C4-2B (cell line): ENCODE results near the gene SWSAP1.
"Not testable (repeated sequence)": the region's sequence is repeated elsewhere in the genome, so short reads cannot be mapped to it uniquely, and the experiment has no call there.

Experiments
- H3K27ac ChIP-seq: fragments of 450-650 bp; 2 replicates; pipeline ENCODE4 v1.5.1; 2017
- ZFX ChIP-seq: fragments of 450-650 bp; IDR thresholded peaks from 2 replicates; pipeline ENCODE4 v1.6.1; 2017
- TF ChIP-seq, protein P1 (sequence below): fragments of 450-650 bp; conservative IDR thresholded peaks from 2 replicates; pipeline ENCODE4 v1.5.1; 2017; ENCODE audit warnings: mild to moderate bottlenecking

Gene SWSAP1

GRCh38 chr19:11374433-11375142 lies at the start of gene SWSAP1:
Gene SWSAP1, plus strand, starts transcription at chr19:11374666. Its CDS starts 15 bp downstream, at chr19:11374681.
- TF ChIP-seq ZFX, result peak; percentile 97
- TF ChIP-seq, protein P1, sequence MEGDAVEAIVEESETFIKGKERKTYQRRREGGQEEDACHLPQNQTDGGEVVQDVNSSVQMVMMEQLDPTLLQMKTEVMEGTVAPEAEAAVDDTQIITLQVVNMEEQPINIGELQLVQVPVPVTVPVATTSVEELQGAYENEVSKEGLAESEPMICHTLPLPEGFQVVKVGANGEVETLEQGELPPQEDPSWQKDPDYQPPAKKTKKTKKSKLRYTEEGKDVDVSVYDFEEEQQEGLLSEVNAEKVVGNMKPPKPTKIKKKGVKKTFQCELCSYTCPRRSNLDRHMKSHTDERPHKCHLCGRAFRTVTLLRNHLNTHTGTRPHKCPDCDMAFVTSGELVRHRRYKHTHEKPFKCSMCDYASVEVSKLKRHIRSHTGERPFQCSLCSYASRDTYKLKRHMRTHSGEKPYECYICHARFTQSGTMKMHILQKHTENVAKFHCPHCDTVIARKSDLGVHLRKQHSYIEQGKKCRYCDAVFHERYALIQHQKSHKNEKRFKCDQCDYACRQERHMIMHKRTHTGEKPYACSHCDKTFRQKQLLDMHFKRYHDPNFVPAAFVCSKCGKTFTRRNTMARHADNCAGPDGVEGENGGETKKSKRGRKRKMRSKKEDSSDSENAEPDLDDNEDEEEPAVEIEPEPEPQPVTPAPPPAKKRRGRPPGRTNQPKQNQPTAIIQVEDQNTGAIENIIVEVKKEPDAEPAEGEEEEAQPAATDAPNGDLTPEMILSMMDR, result no peak
- peak within 1 kb of the TSS; percentile 89 for H3K27ac ChIP-seq

- TF ChIP-seq ZFX, result no peak
- peak overlapping the region; percentile 82 for H3K27ac ChIP-seq
Observed at GRCh38 chr19:11324748-11325389, 49.6 kb upstream of the SWSAP1 start.

- TF ChIP-seq, protein P1, result no peak
- no peak for TF ChIP-seq ZFX
- peak overlapping the region; percentile 82 for H3K27ac ChIP-seq
Observed at GRCh38 chr19:11325544-11325943, 48.9 kb upstream of the SWSAP1 start.

GRCh38 chr19:11330127-11330526 lies 44.3 kb upstream of the SWSAP1 start:
- TF ChIP-seq, protein P1, result no peak
- no peak for TF ChIP-seq ZFX
- no peak overlapping the region for H3K27ac ChIP-seq

DNA sequence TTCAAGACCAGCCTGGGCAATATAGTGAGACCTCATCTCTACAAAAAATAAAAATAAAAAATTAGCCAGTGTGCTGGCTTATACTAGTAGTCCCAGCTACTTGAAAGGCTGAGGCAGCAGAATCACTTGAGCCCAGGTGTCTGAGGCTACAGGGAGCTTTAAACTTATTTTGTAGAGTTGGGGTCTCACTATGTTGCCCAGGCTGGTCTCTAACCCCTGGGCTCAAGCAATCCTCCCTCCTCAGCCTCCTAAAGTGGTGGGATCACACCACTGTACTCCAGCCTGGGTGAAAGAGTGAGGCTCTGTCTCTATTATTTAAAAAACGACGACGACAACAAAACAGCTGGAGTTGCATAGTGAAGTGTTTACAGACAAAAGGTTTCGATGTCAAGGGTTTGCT lies 43.0 kb upstream of the SWSAP1 start:
- no peak overlapping the region for H3K27ac ChIP-seq
- TF ChIP-seq, protein P1, result no peak
- TF ChIP-seq ZFX, result no peak

GRCh38 chr19:11332822-11333221 lies 41.6 kb upstream of the SWSAP1 start:
- no peak for TF ChIP-seq ZFX
- TF ChIP-seq, protein P1, result no peak

GRCh38 chr19:11333838-11334237 lies 40.6 kb upstream of the SWSAP1 start:
- not testable (repeated sequence) for H3K27ac ChIP-seq

More at GRCh38 chr19:11332822-11333221, 41.6 kb upstream of the SWSAP1 start:
- H3K27ac ChIP-seq, result no peak overlapping the region

DNA sequence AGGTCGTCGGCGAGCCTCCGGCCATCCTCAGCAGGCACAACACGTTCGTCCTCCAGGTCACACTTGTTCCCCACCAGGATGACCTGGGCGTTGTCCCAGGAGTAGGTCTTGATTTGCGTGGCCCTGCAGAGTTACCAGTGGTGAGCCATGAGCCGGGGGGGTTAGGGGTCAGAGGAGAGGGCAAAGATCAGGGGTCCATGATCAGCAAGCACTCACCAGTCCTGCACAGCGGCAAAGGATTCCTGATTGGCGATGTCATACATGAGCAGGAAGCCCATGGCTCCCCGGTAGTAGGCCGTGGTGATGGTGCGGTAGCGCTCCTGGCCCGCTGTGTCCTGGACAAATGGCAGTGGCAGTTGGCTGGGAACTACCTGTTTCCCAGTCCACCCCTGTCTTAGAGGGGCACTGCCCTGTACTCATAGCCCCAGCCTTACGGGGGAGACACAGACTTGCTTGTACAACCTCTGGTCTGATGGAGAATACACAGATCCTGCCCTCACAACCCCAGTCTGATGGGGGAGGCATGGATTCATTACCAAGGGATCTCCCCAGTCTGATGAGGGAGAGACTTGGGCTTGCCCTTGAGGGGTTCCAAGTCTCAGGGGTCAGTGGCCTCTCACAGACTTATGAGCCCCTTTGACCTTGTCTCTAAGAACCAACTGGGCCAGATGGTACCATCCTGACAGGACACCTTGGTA lies 38.9 kb upstream of the SWSAP1 start:
- H3K27ac ChIP-seq, result no peak overlapping the region
- TF ChIP-seq ZFX, result no peak
- TF ChIP-seq, protein P1, result no peak
